K562 (cell line): ENCODE measurements around the gene TPM4. TPM values are rescaled to one million over a fixed set of nuclear protein-coding genes. Genes with fewer than 3 reads are reported as not detected.

Experiments used
- AFF1 ChIP-seq, 2 experiments: fragments of 450-650 bp; IDR thresholded peaks; 2 replicates each; pipeline ENCODE4 v1.6.1; 2018; ENCODE audit warnings: mild to moderate bottlenecking in 2 of 2, low read depth in 1 of 2; ENCODE audit not compliant: partially characterized antibody in 2 of 2
- EWSR1 ChIP-seq: fragments of 450-650 bp; IDR thresholded peaks from 2 replicates; pipeline ENCODE4 v1.6.1; 2018; ENCODE audit warnings: borderline replicate concordance, mild to moderate bottlenecking, low read depth, moderate library complexity; ENCODE audit not compliant: partially characterized antibody
- LCOR ChIP-seq: sonication (generic); formaldehyde crosslinking; IDR thresholded peaks from 2 replicates; pipeline ENCODE4 v1.8.0; 2022; ENCODE audit warnings: mild to moderate bottlenecking, missing genetic modification reagents
- NFYB ChIP-seq: IDR thresholded peaks from 2 replicates; pipeline ENCODE4 v1.6.1; 2011; ENCODE audit warnings: mild to moderate bottlenecking, moderate library complexity; ENCODE audit not compliant: insufficient read length; ENCODE audit errors: extremely low read depth
- PYGO2 ChIP-seq: fragments of 450-650 bp; IDR thresholded peaks from 2 replicates; pipeline ENCODE4 v1.6.1; 2016; ENCODE audit warnings: mild to moderate bottlenecking, missing genetic modification characterization, moderate library complexity, missing compliant biosample characterization
- ZHX1 ChIP-seq: fragments of 150-350 bp; conservative IDR thresholded peaks from 2 replicates; pipeline ENCODE4 v1.6.1; 2014; ENCODE audit warnings: low read length
- ZKSCAN3 ChIP-seq: fragments of 250-450 bp; sonication (Bioruptor Pico); IDR thresholded peaks from 2 replicates; pipeline ENCODE4 v1.4.0; 2020
- ZNF609 ChIP-seq: sonication (generic); formaldehyde crosslinking; IDR thresholded peaks from 2 replicates; pipeline ENCODE4 v1.8.1; 2023; ENCODE audit warnings: missing genetic modification reagents, mild to moderate bottlenecking, borderline replicate concordance
- polyA plus RNA-seq, 8 experiments: library from polyadenylated mRNA; depleted of rRNA in 4 of 8; stranded (reverse) in 5 of 8; unstranded in 3 of 8; fragments of >200 nt; fragmentation: Nextera tagmentation in 2 of 8; fragmentation: Illumina TruSeq in 1 of 8; extraction: Ambion mirVana in 2 of 8; extraction: Trizol in 1 of 8; gene quantifications; 2 replicates each; pipeline versions ENCODE4 v1.2.1 to v1.2.3, GENCODE V29; 2011 to 2014; ENCODE audit warnings: inconsistent platforms in 1 of 8, missing spikeins in 1 of 8
- total RNA-seq, 7 experiments: library from RNA; depleted of rRNA in 6 of 7; stranded (reverse); fragments of >200 nt in 6 of 7; fragmentation: Illumina TruSeq in 2 of 7; extraction: Trizol in 2 of 7; gene quantifications; 2 replicates each; pipeline versions ENCODE4 v1.2.1 to v1.2.3, GENCODE V29; 2011 to 2021; ENCODE audit warnings: low replicate concordance in 1 of 7

The TPM4 gene
- total and polyA plus RNA-seq, 9 of the 15 experiments (the other 6 are each of a cell fraction or from before 2014, with no cell fraction given): 28.1 to 111 (median 77.4) TPM

- no peak for TF ChIP-seq AFF1 (IDR thresholded peaks at IDR 0.05; ENCODE audit: low read depth in 1 of 2, partially characterized antibody in 2 of 2)
- TF ChIP-seq LCOR (CRISPR knock-in tag): no peak
- no peak for TF ChIP-seq ZHX1
- no peak for TF ChIP-seq PYGO2 (tag)
- TF ChIP-seq ZKSCAN3 (CRISPR knock-in tag): no peak
- no peak for TF ChIP-seq EWSR1
- no peak for TF ChIP-seq ZNF609
- no peak for TF ChIP-seq NFYB
Measured at GRCh38 chr19:16033721-16034120, 42.6 kb upstream of the TPM4 start (continued).
